ENCODE measurements around the gene EHD4.

EHD4 gene

GRCh38 chr15:41980654-41981323 is 8.4 kb upstream of the EHD4 start:
- no peak for DNase-seq (ENCODE audit: low spot score)

DNA sequence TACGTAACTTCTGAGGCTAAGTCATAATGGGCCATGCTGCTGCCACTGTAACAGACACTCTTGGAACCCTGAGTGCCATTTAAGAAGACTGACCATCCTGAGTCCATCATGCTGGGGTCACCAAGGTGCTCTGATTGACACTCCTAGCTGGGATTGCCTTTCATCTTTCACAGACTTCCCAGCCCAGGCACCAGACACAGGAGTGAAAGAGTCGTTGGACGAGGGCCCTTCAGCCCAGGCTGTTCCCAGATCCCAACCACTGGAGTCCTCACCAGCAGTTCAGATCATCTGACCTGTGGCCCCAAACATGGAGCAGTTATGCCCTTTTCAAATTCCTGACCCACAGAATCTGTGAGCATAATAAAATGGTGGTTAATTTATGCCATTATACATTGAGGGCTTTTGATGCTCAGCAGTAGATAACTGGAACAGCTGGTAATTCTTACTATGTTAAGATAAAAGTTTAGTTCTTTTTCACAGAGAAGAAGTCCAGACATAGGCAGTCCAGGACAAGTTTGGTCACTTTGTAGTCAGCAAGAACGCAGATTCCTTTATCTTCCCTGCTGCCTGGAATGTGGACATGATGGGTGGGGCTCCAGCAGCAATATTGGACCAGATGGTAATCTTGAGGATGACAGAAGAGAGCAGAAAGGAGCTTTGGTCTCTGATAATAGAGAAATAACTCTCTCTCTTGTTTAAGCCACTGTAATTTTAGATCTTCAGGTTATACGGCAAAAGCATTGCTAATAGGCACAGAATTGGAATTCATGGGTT is 7.3 kb upstream of the EHD4 start:
- DNase-seq (ENCODE audit: low spot score), result no peak

DNA sequence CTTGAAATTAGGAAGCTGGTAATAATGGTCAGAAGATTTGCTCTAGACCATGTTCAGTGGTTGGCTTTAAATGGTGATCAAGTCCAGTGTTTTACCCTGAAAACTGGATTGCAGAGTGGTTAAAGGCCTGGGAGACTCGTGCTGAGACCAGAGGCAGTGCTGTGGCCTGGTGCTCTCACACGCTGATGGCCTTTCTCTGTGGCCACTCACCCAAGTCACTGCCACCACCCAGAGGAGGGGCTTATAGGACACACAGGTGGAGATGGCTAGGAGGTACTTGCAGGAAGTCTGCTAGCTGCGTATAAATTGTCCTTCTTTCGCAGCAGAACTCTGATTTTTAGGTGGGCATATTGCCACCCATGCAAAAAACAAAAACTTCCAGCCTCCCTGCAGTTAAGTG is 6.2 kb upstream of the EHD4 start:
- no peak for DNase-seq (ENCODE audit: low spot score)

DNA sequence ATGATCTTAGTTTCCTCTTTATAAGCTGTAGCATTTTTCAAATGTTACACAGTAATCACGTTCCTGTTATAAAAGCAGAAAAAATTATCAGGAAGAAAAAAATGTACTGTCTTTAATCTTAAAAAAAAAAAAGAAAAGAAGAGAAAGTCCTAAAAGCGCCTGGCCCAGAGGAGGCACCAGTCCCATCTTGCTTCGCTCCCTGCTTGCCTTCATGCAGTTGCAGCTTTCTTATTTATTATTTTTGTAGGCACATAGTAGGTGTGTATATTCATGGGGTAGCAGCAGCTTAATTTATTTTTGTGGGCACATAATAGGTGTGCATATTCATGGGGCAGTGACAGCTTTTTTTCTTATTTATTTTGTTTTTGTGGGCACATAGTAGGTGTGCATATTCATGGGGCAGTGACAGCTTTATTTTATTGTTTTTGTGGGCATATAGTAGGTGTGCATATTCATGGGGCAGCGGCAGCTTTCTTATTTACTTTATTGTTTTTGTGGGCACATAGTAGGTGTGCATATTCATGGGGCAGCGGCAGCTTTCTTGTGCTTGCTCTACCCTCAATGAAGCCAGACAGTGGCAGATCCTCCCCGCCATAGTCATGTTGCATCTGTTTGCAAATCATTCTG is 5.5 kb upstream of the EHD4 start:
- DNase-seq (ENCODE audit: low spot score), result no peak

DNA sequence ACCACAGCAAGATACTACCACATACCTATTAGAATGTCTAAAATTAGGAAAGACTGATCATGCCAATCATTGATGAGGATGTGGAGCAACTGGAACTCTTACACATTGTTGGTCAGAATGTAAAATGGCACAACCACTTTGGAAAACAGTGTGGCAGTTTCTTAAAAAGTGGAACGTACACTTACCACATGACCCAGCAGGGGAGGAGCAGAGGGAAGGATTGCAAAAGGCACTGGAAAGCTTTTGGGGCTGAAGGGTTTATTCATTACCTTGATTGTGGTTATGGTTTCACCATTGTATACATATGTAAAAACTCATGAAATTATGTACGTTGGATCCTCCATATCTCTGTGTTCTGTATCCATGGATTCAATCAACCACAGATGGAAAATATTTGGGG is 3.3 kb upstream of the EHD4 start:
- no peak for DNase-seq (ENCODE audit: low spot score)

DNA sequence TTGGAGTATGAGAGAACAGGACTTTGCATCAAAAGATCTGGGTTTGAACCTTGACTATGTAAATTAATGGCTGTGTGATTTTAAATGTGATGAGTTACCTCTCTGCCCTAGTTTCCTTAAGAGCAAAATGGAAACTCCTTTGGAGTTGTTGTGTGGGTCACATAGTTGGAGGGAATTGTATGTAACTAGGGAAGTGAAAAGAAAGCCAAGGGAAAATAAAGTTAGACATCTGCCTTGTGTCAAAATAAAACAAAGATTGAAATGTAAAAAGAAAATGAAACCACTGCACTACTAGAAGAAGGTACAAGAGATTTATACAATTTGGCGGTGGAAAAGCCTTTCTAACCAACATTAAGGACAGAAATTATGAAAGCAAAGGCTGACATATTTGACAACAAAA is 1.7 kb upstream of the EHD4 start:
- no peak for DNase-seq (ENCODE audit: low spot score)

DNA sequence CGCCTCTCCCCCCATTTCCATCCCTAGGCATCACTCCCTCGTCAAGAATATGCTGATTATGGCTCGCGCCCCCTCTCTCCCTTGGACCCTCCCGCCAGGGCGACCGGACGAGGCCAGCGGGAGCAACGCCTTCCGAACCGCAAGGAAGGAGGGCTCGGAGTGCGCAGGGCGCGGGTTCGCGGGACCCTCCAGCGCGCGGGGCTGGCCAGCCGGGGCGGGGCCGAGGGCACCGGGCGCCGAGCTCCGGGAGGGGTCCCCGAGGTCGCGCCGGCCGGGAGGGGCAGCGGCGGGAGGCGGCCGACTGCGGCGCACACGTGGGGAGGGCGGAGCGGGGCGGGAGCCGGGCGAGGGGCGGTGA is 483 bp downstream of the EHD4 start:
- no peak for DNase-seq (ENCODE audit: low spot score)

DNA sequence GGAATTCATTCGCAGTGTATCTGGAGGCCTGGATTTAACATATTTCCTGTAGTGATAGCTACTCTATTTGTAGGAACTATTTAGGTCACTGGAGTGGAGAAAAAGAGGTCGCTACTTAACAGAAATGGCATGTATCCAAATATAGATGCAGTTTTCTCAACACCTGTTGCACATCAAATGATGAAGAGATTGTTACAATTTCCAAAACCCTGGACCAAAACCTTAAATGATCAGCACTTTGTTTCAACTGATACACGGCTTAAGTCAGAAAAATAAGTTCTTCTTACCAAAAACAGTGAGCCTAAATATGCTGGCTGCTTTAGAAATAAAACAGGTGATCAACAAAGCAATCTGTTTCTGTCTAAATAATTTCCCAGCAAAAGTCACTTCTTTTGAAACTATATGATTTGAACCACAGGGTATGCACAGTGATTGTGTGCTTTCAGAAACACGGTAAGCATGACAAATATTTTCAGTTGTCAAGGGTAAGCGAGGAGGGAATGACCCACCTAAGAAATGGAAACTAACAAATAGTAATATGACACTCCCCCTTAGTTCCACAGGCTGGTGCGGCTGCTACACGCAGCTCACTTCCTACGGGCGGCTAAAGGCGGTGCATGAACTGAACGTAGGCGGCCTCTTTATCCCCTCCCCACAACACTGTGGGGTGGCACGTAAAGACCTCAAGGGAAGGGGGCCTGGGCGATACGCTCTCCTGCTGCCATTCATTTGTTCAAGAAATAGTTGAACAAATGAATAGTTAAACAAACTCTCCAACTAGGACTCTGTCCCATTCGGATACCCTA is 1.1 kb downstream of the EHD4 start:
- DNase-seq (ENCODE audit: low spot score), result peak; percentile 89

DNA sequence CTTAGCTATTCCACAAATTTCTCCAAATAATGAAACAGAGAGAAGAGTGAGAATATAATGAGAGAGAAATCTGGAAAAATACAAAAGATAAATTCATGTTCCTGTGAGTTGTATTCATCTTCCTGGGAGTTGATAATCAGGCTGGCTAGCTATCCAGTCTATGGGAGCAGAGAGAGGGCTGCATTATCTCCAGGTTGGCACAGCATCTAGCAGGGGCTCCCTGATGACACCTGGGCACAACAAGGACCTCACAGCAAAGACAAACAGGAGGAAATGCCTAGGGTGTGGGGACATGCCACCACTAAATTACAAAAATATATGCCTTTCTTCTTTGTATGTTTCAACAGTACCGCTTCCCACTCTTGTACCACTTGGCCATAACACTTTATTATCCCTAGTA is 1.9 kb downstream of the EHD4 start:
- no peak for DNase-seq (ENCODE audit: low spot score)

DNA sequence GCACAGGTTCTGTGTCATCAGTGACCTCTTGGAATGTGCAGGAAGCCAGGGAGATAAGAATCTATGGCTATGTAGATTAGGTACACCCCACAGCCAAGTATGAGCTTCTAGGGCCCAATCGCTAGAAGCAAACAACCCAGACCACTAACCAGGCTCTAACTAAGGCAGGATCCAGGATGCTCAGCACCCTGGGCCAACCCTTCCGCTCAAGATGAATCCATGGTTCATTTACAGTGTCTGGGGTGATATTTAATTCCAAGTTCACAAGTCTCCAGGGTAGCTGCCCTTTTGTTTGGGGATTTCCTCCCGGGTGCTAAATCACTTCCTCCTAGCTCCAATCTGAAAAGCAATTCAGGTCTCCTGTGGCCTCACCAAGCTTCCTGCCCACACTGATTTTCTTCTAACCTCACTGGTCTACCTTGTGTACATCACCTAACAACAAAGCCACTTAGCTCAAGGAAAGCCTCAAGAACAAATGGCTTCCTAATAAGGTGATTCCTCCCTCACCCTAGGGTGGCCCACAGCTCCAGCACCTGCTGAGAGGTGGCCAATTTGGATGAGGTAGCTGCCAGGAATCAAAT is 2.4 kb downstream of the EHD4 start:
- DNase-seq (ENCODE audit: low spot score), result peak; percentile 27

- DNase-seq (ENCODE audit: low spot score), result no peak
Observed at GRCh38 chr15:41968701-41969100, 3.7 kb downstream of the EHD4 start.

GRCh38 chr15:41967506-41968206 is 4.7 kb downstream of the EHD4 start:
- peak; percentile 79 for DNase-seq (ENCODE audit: low spot score)

- no peak for DNase-seq (ENCODE audit: low spot score)
Observed at GRCh38 chr15:41966920-41967465, 5.4 kb downstream of the EHD4 start.

GRCh38 chr15:41966414-41966812 is 5.9 kb downstream of the EHD4 start:
- no peak for DNase-seq (ENCODE audit: low spot score)

- DNase-seq (ENCODE audit: low spot score), result no peak
Observed at GRCh38 chr15:41965441-41966413, 6.6 kb downstream of the EHD4 start.

DNA sequence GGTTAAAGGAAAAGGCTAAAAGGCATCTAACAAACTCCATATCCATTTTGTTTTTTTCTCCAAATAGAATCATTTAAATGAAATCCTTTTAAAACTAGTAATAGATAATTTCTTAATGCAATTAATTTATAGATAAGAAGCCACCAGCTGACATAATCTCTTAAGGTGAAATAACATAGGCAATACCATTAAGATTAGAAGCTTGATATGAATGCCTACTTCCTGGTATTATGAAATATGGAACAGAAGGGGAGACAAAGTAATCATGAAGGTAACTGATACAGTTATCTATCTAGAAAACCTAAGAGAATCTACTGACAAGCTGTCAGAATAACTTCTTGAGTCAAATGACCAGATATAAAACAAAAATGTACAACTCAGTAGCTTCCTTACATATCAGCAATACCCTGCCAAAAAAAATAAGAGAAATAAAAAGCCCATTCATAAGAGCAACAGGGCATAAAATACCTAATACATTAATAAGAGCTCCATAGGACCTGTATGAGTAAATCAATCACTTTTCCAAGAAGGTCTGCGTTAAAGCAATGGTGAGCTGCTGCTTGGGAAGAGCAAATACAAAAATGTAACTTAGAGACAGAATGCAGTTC is 10.7 kb downstream of the EHD4 start:
- no peak for DNase-seq (ENCODE audit: low spot score)

DNA sequence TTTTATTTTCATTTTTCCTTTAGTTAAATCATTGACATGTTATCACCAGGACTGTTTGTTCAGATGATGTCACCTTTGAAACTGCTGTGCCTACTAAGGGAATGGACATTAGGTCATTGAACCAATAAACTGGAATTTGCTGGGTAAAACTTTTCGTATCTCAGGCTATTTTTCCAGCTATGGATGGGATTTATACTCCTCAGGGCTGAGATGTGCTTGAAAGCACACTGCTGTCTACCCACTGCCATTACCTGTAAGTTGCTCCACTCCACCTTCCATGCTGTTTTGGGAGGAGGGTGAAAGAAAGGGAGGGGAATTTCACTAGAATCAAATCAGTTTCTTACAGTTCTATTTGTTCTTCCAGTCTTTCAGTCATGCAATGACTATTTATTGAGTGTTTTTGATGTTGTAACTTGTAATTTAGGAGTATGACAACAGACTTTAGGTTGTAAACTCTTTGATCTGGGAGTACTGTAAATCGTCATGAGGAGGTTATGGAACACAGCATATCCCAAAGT is 11.3 kb downstream of the EHD4 start:
- DNase-seq (ENCODE audit: low spot score), result no peak

GRCh38 chr15:41958002-41958420 is 14.3 kb downstream of the EHD4 start:
- no peak for DNase-seq (ENCODE audit: low spot score)
